ENCODE results near the gene KDM2A.

The KDM2A gene

DNA sequence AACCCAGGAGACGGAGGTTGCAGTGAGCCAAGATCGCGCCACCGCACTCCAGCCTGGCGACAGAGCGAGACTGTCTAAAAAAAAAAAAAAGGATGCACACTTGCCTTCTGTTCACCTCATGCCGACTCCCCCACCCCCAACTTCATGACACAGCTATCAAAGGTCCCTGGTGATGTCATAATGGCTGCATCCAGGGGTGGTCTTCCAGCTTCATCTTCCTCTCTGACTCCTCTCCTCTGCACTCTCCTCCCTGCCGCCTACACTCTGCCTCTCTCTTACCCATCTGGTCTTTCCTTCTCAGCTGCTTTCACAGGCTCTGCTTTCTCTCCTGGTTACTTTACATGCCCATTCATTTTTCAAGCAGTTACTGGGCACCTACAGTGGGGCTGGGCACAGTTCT, 16.4 kb upstream of the KDM2A start:
- no peak for FAIRE-seq
- TF ChIP-seq, protein P1, sequence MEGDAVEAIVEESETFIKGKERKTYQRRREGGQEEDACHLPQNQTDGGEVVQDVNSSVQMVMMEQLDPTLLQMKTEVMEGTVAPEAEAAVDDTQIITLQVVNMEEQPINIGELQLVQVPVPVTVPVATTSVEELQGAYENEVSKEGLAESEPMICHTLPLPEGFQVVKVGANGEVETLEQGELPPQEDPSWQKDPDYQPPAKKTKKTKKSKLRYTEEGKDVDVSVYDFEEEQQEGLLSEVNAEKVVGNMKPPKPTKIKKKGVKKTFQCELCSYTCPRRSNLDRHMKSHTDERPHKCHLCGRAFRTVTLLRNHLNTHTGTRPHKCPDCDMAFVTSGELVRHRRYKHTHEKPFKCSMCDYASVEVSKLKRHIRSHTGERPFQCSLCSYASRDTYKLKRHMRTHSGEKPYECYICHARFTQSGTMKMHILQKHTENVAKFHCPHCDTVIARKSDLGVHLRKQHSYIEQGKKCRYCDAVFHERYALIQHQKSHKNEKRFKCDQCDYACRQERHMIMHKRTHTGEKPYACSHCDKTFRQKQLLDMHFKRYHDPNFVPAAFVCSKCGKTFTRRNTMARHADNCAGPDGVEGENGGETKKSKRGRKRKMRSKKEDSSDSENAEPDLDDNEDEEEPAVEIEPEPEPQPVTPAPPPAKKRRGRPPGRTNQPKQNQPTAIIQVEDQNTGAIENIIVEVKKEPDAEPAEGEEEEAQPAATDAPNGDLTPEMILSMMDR (IDR thresholded peaks at IDR 0.05; ENCODE audit: insufficient read depth, missing control alignments), result no peak
- no peak for DNase-seq (ENCODE audit: insufficient read length, low spot score)

DNA sequence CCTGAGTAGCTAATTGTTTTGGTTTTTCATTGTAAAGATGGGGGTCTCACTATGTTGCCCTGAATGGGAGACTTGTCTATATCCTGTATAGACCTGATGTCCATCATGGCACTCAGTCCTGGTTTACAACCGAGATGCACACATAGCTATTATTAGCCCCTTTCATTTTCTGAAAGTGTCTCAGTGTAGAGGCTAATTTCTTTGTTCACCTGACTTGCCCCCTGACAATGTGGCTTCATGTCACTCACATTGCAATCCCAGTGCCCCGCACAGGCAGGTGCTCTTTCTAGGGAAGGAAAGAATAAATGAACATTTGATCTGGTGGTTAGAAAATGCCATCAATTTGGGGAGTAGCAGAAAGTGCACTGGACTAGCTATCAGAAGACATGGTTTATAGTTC, 13.1 kb upstream of the KDM2A start:
- TF ChIP-seq, protein P1 (IDR thresholded peaks at IDR 0.05; ENCODE audit: insufficient read depth, missing control alignments), result no peak
- no peak for FAIRE-seq
- no peak for DNase-seq (ENCODE audit: insufficient read length, low spot score)

DNA sequence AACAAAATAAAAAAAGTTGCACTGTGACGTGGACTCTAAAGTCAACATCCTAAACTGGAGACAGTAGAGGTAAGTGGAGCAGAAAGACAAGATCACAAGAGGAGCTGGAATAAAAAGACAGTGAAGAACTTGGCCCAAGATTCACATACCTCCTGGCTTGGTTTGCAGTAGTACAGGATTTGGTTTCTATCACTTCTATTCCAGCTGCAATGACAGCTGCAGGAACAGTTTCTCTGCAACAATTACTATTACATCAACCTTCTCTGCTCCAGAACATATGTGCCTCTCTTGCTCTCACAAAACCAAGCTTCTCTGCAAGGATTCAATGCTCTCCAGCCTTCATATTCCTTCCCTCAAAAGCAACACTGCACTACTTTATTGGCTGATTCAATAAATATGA, 7.8 kb upstream of the KDM2A start:
- TF ChIP-seq, protein P1 (IDR thresholded peaks at IDR 0.05; ENCODE audit: insufficient read depth, missing control alignments), result no peak
- FAIRE-seq (no peak), DNase-seq (ENCODE audit: insufficient read length, low spot score) (no peak)

DNA sequence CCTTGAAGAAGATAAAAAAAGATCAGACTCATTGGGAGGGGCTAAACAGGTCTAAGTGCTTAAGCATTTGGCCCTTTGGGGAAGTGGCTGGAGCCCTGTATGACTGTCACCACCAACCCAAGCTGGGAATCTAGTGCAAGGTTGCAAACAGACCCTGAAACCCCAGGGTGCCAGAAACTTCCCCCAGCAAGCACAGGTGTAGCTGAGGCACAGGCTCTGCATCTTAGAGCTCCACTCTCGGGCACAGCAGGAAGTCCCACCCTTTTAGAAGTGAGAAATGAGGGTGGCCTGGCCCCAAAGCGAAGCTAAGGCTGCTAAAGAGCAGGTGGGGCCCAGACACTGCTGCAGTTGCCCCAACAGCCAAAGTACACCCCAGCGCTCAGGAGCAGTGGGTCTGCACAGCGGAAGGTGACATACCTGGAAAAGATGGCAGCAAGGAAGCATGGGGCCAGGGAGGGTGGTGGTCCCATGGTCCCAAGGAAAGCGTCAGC, 5.8 kb upstream of the KDM2A start:
- FAIRE-seq (no peak), DNase-seq (ENCODE audit: insufficient read length, low spot score) (no peak)
- TF ChIP-seq, protein P1 (IDR thresholded peaks at IDR 0.05; ENCODE audit: insufficient read depth, missing control alignments), result no peak

DNA sequence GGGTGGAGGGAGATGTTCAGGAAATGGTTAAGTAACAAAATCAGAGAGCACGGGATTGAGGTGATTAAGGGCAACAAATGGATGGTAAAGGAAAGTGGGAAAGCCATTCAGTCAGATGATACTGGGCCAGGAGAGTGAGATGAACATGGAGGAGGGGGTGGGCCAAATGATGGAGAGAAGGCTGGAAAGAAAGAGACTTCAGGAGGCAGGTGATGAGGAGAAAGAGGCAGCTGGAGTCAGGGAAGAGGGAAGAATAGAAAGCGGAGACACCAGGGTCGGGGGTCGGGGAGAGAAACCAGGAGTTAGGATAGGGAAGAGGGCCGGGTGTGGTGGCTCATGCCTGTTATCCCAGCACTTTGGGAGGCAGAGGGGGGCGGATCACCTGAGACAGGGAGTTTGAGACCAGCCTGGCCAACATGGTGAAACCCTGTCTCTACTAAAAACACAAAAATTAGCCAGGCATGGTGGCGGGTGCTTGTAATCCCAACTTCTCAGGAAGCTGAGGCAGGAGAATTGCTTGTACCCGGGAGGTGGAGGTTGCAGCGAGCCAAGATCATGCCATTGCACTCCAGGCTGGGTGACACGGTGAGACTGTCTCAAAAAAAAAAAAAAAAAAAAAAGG, 4.7 kb upstream of the KDM2A start:
- FAIRE-seq (no peak), DNase-seq (ENCODE audit: insufficient read length, low spot score) (no peak)
- TF ChIP-seq, protein P1 (IDR thresholded peaks at IDR 0.05; ENCODE audit: insufficient read depth, missing control alignments), result no peak

DNA sequence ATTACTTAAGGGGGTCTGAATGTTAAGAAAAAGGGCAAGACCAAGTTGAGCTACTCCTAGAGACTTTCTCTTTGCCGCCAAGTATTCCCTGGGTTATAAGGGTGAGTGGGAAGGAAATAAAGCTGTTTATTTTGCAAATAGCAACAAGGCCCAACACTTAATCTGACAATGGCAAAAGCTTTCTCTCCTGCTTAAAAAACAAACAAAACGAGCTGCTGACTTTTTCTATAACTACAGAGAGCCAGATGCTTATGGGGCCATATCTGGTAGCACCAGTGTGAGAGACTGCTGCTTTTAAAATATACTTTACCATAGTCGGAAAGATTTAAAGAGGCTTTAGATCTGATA, 2.3 kb upstream of the KDM2A start:
- TF ChIP-seq, protein P1 (IDR thresholded peaks at IDR 0.05; ENCODE audit: insufficient read depth, missing control alignments), result no peak
- FAIRE-seq (no peak), DNase-seq (ENCODE audit: insufficient read length, low spot score) (no peak)

DNA sequence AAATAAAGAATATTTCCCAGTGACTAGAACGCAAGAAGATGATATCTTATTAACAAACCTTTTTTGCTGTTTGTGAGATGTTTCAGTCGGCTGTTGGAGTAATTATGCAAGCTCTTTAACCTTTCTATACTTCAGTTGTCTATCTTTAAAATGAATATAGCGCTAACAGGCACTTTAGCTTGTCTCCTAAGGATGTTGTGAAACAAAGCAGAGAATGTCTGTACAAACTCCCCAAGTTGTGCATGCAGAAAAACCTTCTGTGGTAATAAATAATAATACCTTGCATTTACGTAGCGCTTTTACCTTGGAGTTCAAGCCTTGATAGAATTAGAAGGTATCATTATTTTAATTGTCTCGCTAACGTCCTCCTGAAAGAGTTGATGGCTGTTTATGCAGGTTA, 1.9 kb upstream of the KDM2A start:
- TF ChIP-seq, protein P1 (IDR thresholded peaks at IDR 0.05; ENCODE audit: insufficient read depth, missing control alignments), result no peak
- FAIRE-seq (no peak), DNase-seq (ENCODE audit: insufficient read length, low spot score) (no peak)

All from D721Med (cell line).